Neuronal stem cell (in vitro differentiated cells): Measurements from ENCODE around the gene PCNX2.

ENCODE experiments used
- DNase-seq: peaks from one replicate; pipeline ENCODE4 v3.0.0-alpha.2; 2013; ENCODE audit warnings: low spot score
- H2AFZ ChIP-seq: one replicate; pipeline ENCODE4 v1.6.1; 2013; ENCODE audit warnings: mild to moderate bottlenecking, low read length, inconsistent platforms
- H2AK5ac ChIP-seq: 2 replicates; pipeline ENCODE4 v1.6.1; 2013; ENCODE audit warnings: low read depth, mild to moderate bottlenecking, inconsistent platforms, low read length, moderate library complexity, mixed read lengths
- H2BK120ac ChIP-seq: 2 replicates; pipeline ENCODE4 v1.6.1; 2013; ENCODE audit warnings: low read depth, mild to moderate bottlenecking, inconsistent platforms, low read length, moderate library complexity, mixed read lengths
- H2BK12ac ChIP-seq: one replicate; pipeline ENCODE4 v1.6.1; 2013; ENCODE audit warnings: low read length, inconsistent platforms
- H2BK15ac ChIP-seq: 2 replicates; pipeline ENCODE4 v1.6.1; 2013; ENCODE audit warnings: mild to moderate bottlenecking, low read length, inconsistent platforms, mixed read lengths
- H2BK5ac ChIP-seq: one replicate; pipeline ENCODE4 v1.6.1; 2013; ENCODE audit warnings: inconsistent platforms, mild to moderate bottlenecking, low read length, moderate library complexity
- H3K14ac ChIP-seq: one replicate; pipeline ENCODE4 v1.6.1; 2013; ENCODE audit warnings: low read length, inconsistent platforms
- H3K18ac ChIP-seq: 2 replicates; pipeline ENCODE4 v1.6.1; 2013; ENCODE audit warnings: low read length, inconsistent platforms
- H3K23ac ChIP-seq: 2 replicates; pipeline ENCODE4 v1.6.1; 2013; ENCODE audit warnings: low read depth, mild to moderate bottlenecking, mixed read lengths, low read length, inconsistent platforms; ENCODE audit not compliant: poor library complexity
- H3K27ac ChIP-seq: replicated peaks from 3 replicates; pipeline ENCODE4 v1.5.1; 2013; ENCODE audit warnings: low read length, inconsistent platforms
- H3K27me3 ChIP-seq, 3 experiments: 2 replicates each; pipeline ENCODE4 v1.6.1; 2013; ENCODE audit warnings: low read length in 3 of 3, mild to moderate bottlenecking in 2 of 3, inconsistent platforms in 1 of 3, low read depth in 1 of 3, mixed read lengths in 1 of 3, moderate library complexity in 1 of 3; ENCODE audit not compliant: control insufficient read depth in 3 of 3, insufficient read depth in 3 of 3
- H3K36me3 ChIP-seq, 2 donors: replicated peaks in 1 of 2; 2 replicates each; pipeline ENCODE4 v1.6.1; 2013; ENCODE audit warnings: low read length in 2 of 2; ENCODE audit not compliant: control insufficient read depth in 2 of 2, insufficient read depth in 2 of 2
- H3K4ac ChIP-seq: 2 replicates; pipeline ENCODE4 v1.6.1; 2013; ENCODE audit warnings: inconsistent platforms, mild to moderate bottlenecking, low read length, moderate library complexity
- H3K4me1 ChIP-seq, 2 donors: 1 replicate in 1 of 2; 2 replicates in 1 of 2; pipeline ENCODE4 v1.6.1; 2013; ENCODE audit warnings: low read length in 2 of 2, low read depth in 1 of 2; ENCODE audit not compliant: control insufficient read depth in 2 of 2, insufficient read depth in 1 of 2
- H3K4me2 ChIP-seq: one replicate; pipeline ENCODE4 v1.6.1; 2013; ENCODE audit warnings: mild to moderate bottlenecking, low read length, inconsistent platforms; ENCODE audit not compliant: insufficient read depth, poor library complexity, severe bottlenecking
- H3K4me3 ChIP-seq, 2 donors: 2 replicates each; pipeline ENCODE4 v1.5.1; 2013; ENCODE audit warnings: low read length in 2 of 2, mild to moderate bottlenecking in 2 of 2, inconsistent platforms in 1 of 2, moderate library complexity in 1 of 2
- H3K79me1 ChIP-seq: one replicate; pipeline ENCODE4 v1.6.1; 2013; ENCODE audit warnings: low read depth, mild to moderate bottlenecking, inconsistent platforms, low read length, moderate library complexity
- H3K9ac ChIP-seq: one replicate; pipeline ENCODE4 v1.6.1; 2013; ENCODE audit warnings: mild to moderate bottlenecking, low read depth, low read length, inconsistent platforms; ENCODE audit not compliant: poor library complexity
- H3K9me3 ChIP-seq, 2 donors: replicated peaks in 1 of 2; 2 replicates each; pipeline versions ENCODE3 to v1.6.1; 2013; ENCODE audit warnings: low read length in 2 of 2, mild to moderate bottlenecking in 2 of 2, inconsistent platforms in 1 of 2, low read depth in 1 of 2, mixed read lengths in 1 of 2, moderate library complexity in 1 of 2; ENCODE audit not compliant: control insufficient read depth in 2 of 2, insufficient read depth in 1 of 2
- H4K8ac ChIP-seq: one replicate; pipeline ENCODE4 v1.6.1; 2013; ENCODE audit warnings: low read depth, mild to moderate bottlenecking, inconsistent platforms, low read length, moderate library complexity
- H4K91ac ChIP-seq: one replicate; pipeline ENCODE4 v1.6.1; 2013; ENCODE audit warnings: low read length, low read depth, mild to moderate bottlenecking, inconsistent platforms; ENCODE audit not compliant: poor library complexity
- WGBS, 2 donors: extraction: QIAGEN DNeasy Blood & Tissue Kit; methylation state at CpG; one replicate each; pipeline ENCODE4 v1.1.7; 2013; ENCODE audit warnings: missing lambda C conversion rate in 2 of 2, mixed read lengths in 1 of 2; ENCODE audit not compliant: insufficient read length in 2 of 2, insufficient replicate concordance in 1 of 2; ENCODE audit errors: extremely low coverage in 2 of 2; 5-methylcytosine and 5-hydroxymethylcytosine counted together

Gene PCNX2

GRCh38 chr1:233037843-233038242, 257.7 kb downstream of the PCNX2 start:
- Histone ChIP-seq H3K27me3 (no peaks in the 10 kb centered on the region), H2BK12ac (no peak overlapping the region), H3K18ac (no peak overlapping the region), H3K36me3 (no peaks in the 10 kb centered on the region), H4K91ac (no peak overlapping the region), H3K27ac (no peak overlapping the region), H3K9me3 (no peaks in the 10 kb centered on the region), H2AK5ac (no peak overlapping the region), H3K14ac (no peak overlapping the region), H3K4ac (no peak overlapping the region), H3K79me1 (no peaks in the 10 kb centered on the region), H2BK120ac (no peak overlapping the region), H2AFZ (no peak overlapping the region), H2BK5ac (no peak overlapping the region), H2BK15ac (no peak overlapping the region), H3K23ac (no peak overlapping the region), H3K9ac (no peak overlapping the region), H3K4me2 (no peak overlapping the region), H4K8ac (no peak overlapping the region), H3K4me3 (no peak overlapping the region), H3K4me1 (peaks cover 0 to 5% of the 10 kb centered on the region in 2 donors)
- DNase-seq, result no peak

GRCh38 chr1:233034836-233035235, 260.7 kb downstream of the PCNX2 start:
- Histone ChIP-seq H3K27me3 (no peaks in the 10 kb centered on the region), H3K36me3 (no peaks in the 10 kb centered on the region), H2AK5ac (no peak overlapping the region), H2BK12ac (no peak overlapping the region), H2AFZ (no peak overlapping the region), H4K8ac (no peak overlapping the region), H3K9ac (no peak overlapping the region), H2BK120ac (no peak overlapping the region), H3K4me1 (peaks cover 0 to 7% of the 10 kb centered on the region in 2 donors), H3K4ac (no peak overlapping the region), H3K9me3 (no peaks in the 10 kb centered on the region), H4K91ac (no peak overlapping the region), H3K4me3 (no peak overlapping the region), H3K27ac (no peak overlapping the region), H3K14ac (no peak overlapping the region), H3K23ac (no peak overlapping the region), H3K79me1 (no peaks in the 10 kb centered on the region), H2BK15ac (no peak overlapping the region), H3K4me2 (no peak overlapping the region), H3K18ac (no peak overlapping the region), H2BK5ac (no peak overlapping the region)
- no CpG with 5 or more reads among the region's 5 CpGs for WGBS, 2 donors
- DNase-seq, result no peak

DNA sequence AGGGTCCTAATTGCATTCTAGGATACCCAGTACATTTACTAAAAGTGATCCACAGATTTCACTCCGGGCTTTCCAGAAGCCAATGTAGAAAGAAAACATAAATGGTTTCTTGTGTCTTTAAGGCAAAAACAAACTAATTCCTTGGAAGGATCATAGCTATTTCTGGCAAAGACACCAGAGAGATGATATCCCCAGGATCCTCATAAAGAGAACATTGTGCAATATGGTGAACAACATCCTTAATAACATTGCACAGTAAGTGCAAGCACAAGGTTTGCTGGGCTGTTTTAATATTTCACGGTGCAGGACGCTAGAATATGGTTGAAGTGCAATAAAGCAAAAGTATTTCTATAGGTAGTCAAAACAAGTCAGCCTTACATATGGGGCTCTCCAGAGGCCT, 262.2 kb downstream of the PCNX2 start:
- no peak overlapping the region for H3K14ac ChIP-seq
- no peak overlapping the region for H3K4ac ChIP-seq
- no peak overlapping the region for H2AFZ ChIP-seq
- H2BK15ac ChIP-seq, result no peak overlapping the region
- H3K27me3 ChIP-seq, result no peaks in the 10 kb centered on the region
- no peak for DNase-seq
- H3K4me2 ChIP-seq, result no peak overlapping the region
- no peak overlapping the region for H4K91ac ChIP-seq
- H2AK5ac ChIP-seq, result no peak overlapping the region
- H2BK5ac ChIP-seq, result no peak overlapping the region
- no peaks in the 10 kb centered on the region for H3K79me1 ChIP-seq
- no peak overlapping the region for H3K18ac ChIP-seq
- no peak overlapping the region for H3K9ac ChIP-seq
- no peak overlapping the region for H3K23ac ChIP-seq
- WGBS, 2 donors, result no CpG with 5 or more reads among the region's 3 CpGs
- H3K4me1 ChIP-seq, result peaks cover 0 to 6% of the 10 kb centered on the region in 2 donors
- H4K8ac ChIP-seq, result no peak overlapping the region
- H3K36me3 ChIP-seq, result no peaks in the 10 kb centered on the region
- H2BK120ac ChIP-seq, result no peak overlapping the region
- no peak overlapping the region for H3K4me3 ChIP-seq
- no peaks in the 10 kb centered on the region for H3K9me3 ChIP-seq
- H3K27ac ChIP-seq, result no peak overlapping the region
- no peak overlapping the region for H2BK12ac ChIP-seq

DNA sequence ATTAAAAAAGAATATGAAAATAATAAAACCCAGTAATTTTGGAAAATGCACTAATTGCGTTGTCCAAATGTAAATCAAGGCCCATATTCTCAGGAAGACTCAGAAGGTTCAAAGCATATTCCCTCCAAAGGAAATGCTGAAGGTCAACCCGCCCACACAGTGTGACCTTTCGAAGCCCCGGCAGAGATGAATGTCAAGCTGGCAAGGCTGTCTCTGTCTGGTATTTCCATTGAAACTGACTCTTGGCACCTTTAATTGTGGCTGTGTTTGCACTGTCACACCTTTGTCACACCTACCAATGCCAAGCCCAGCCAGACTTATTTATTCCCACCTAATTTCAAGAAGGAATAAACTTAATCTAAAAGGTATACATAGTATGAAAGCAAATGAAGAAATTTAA, 262.6 kb downstream of the PCNX2 start:
- Histone ChIP-seq H3K27me3 (no peaks in the 10 kb centered on the region), H3K9me3 (no peaks in the 10 kb centered on the region), H3K4ac (no peak overlapping the region), H3K23ac (no peak overlapping the region), H3K4me3 (no peak overlapping the region), H4K8ac (no peak overlapping the region), H2AFZ (no peak overlapping the region), H2BK15ac (no peak overlapping the region), H4K91ac (no peak overlapping the region), H3K79me1 (no peaks in the 10 kb centered on the region), H2AK5ac (no peak overlapping the region), H3K27ac (no peak overlapping the region), H3K4me1 (peaks cover 0 to 4% of the 10 kb centered on the region in 2 donors), H3K36me3 (no peaks in the 10 kb centered on the region), H2BK5ac (no peak overlapping the region), H3K9ac (no peak overlapping the region), H3K18ac (no peak overlapping the region), H2BK120ac (no peak overlapping the region), H3K14ac (no peak overlapping the region), H3K4me2 (no peak overlapping the region), H2BK12ac (no peak overlapping the region)
- no CpG with 5 or more reads among the region's 4 CpGs for WGBS, 2 donors
- no peak for DNase-seq
